ENCODE results near the gene KLF6.

KLF6 gene

GRCh38 chr10:3754727-3755439, 30.1 kb downstream of the KLF6 start:
- Histone ChIP-seq H3K27ac (ENCODE audit: low read depth, low read length) (no peak overlapping the region), H3K9me3 (ENCODE audit: control insufficient read depth, insufficient read depth, low read length) (no peaks in the 10 kb centered on the region)
- TF ChIP-seq CTCF (IDR thresholded peaks at IDR 0.05; ENCODE audit: low read depth, low read length, poor library complexity, severe bottlenecking) (no peak), EZH2phosphoT487 (IDR thresholded peaks at IDR 0.05; ENCODE audit: borderline replicate concordance, low read length) (no peak)

GRCh38 chr10:3750854-3751253, 34.2 kb downstream of the KLF6 start:
- Histone ChIP-seq H3K4me1 (ENCODE audit: control insufficient read depth, low read length) (0 out of 2 replicates have a peak, but pooled peaks cover 2% of the 10 kb centered on the region), H3K9me3 (ENCODE audit: control insufficient read depth, insufficient read depth, low read length) (no peaks in the 10 kb centered on the region), H3K27me3 (ENCODE audit: control insufficient read depth, low read length) (no peaks in the 10 kb centered on the region), H3K36me3 (ENCODE audit: control insufficient read depth, low read length) (no peaks in the 10 kb centered on the region), H3K4me3 (ENCODE audit: low read length) (no peak overlapping the region), H3K27ac (ENCODE audit: low read depth, low read length) (no peak overlapping the region), H3K79me2 (ENCODE audit: control insufficient read depth, low read length) (no peaks in the 10 kb centered on the region), H3K4me2 (ENCODE audit: low read length) (no peak overlapping the region), H3K9me2 (replicated peaks; ENCODE audit: control insufficient read depth, low read length) (no peaks in the 10 kb centered on the region), H3F3A (ENCODE audit: control insufficient read depth, insufficient read depth) (no peaks in the 10 kb centered on the region), H4K20me1 (ENCODE audit: control insufficient read depth, insufficient read depth, low read depth, low read length) (no peaks in the 10 kb centered on the region)
- TF ChIP-seq EZH2phosphoT487 (IDR thresholded peaks at IDR 0.05; ENCODE audit: borderline replicate concordance, low read length) (no peak), CTCF (IDR thresholded peaks at IDR 0.05; ENCODE audit: low read depth, low read length, poor library complexity, severe bottlenecking) (no peak)

More at GRCh38 chr10:3754727-3755439, 30.1 kb downstream of the KLF6 start:
- Histone ChIP-seq H3K79me2 (ENCODE audit: control insufficient read depth, low read length) (no peaks in the 10 kb centered on the region), H3K9me2 (replicated peaks; ENCODE audit: control insufficient read depth, low read length) (no peaks in the 10 kb centered on the region), H3K27me3 (ENCODE audit: control insufficient read depth, low read length) (peaks cover 5% of the 10 kb centered on the region), H3K4me1 (ENCODE audit: control insufficient read depth, low read length) (no peaks in the 10 kb centered on the region), H3K36me3 (ENCODE audit: control insufficient read depth, low read length) (no peaks in the 10 kb centered on the region), H3F3A (ENCODE audit: control insufficient read depth, insufficient read depth) (no peaks in the 10 kb centered on the region), H3K4me2 (ENCODE audit: low read length) (no peak overlapping the region), H4K20me1 (ENCODE audit: control insufficient read depth, insufficient read depth, low read depth, low read length) (no peaks in the 10 kb centered on the region), H3K4me3 (ENCODE audit: low read length) (no peak overlapping the region)

- no peaks in the 10 kb centered on the region for H3K9me2 ChIP-seq (replicated peaks; ENCODE audit: control insufficient read depth, low read length)
- no peak overlapping the region for H3K27ac ChIP-seq (ENCODE audit: low read depth, low read length)
- no peaks in the 10 kb centered on the region for H3K9me3 ChIP-seq (ENCODE audit: control insufficient read depth, insufficient read depth, low read length)
- H3F3A ChIP-seq (ENCODE audit: control insufficient read depth, insufficient read depth) = no peaks in the 10 kb centered on the region
- 0 out of 2 replicates have a peak, but pooled peaks cover 2% of the 10 kb centered on the region for H3K4me1 ChIP-seq (ENCODE audit: control insufficient read depth, low read length)
- H3K4me2 ChIP-seq (ENCODE audit: low read length) = no peak overlapping the region
- H3K79me2 ChIP-seq (ENCODE audit: control insufficient read depth, low read length) = no peaks in the 10 kb centered on the region
- no peaks in the 10 kb centered on the region for H3K36me3 ChIP-seq (ENCODE audit: control insufficient read depth, low read length)
- TF ChIP-seq EZH2phosphoT487 (IDR thresholded peaks at IDR 0.05; ENCODE audit: borderline replicate concordance, low read length) (no peak), CTCF (IDR thresholded peaks at IDR 0.05; ENCODE audit: low read depth, low read length, poor library complexity, severe bottlenecking) (no peak)
- no peaks in the 10 kb centered on the region for H4K20me1 ChIP-seq (ENCODE audit: control insufficient read depth, insufficient read depth, low read depth, low read length)
- no peaks in the 10 kb centered on the region for H3K27me3 ChIP-seq (ENCODE audit: control insufficient read depth, low read length)
- H3K4me3 ChIP-seq (ENCODE audit: low read length) = no peak overlapping the region
These were observed 34.8 kb downstream of the KLF6 start for GRCh38 chr10:3750006-3750816.

Data from DOHH2 (cell line).